ENCODE measurements around the gene OR6M1. TPM values are rescaled to one million over a fixed set of nuclear protein-coding genes. Genes with fewer than 3 reads are reported as not detected.

The OR6M1 gene
- total and polyA plus RNA-seq, 2 donors from 2014 or later, result not detected

GRCh38 chr11:123838199-123838598 is 32.0 kb upstream of the OR6M1 start:
- intact Hi-C loops (cut with DNase I), result no loop called here
- Histone ChIP-seq H3K9me3 (ENCODE audit: control insufficient read depth in 2 of 3, insufficient read depth in 1 of 3, low read length in 3 of 3) (no peaks in the 10 kb centered on the region), H3K27ac (ENCODE audit: low read depth in 2 of 2, low read length in 2 of 2) (no peak overlapping the region), H3K4me1 (ENCODE audit: control insufficient read depth in 2 of 3, insufficient read depth in 2 of 3, low read depth in 1 of 3, low read length in 3 of 3) (no peaks in the 10 kb centered on the region), H3K4me3 (ENCODE audit: low read length in 3 of 3) (no peak overlapping the region), H3K9ac (ENCODE audit: low read length in 3 of 3) (no peak overlapping the region), H3K27me3 (ENCODE audit: control insufficient read depth, insufficient read depth, low read length) (no peaks in the 10 kb centered on the region), H3K36me3 (ENCODE audit: control insufficient read depth in 2 of 3, insufficient read depth in 3 of 3, low read length in 3 of 3) (no peaks in the 10 kb centered on the region)
- TF ChIP-seq, protein P1, sequence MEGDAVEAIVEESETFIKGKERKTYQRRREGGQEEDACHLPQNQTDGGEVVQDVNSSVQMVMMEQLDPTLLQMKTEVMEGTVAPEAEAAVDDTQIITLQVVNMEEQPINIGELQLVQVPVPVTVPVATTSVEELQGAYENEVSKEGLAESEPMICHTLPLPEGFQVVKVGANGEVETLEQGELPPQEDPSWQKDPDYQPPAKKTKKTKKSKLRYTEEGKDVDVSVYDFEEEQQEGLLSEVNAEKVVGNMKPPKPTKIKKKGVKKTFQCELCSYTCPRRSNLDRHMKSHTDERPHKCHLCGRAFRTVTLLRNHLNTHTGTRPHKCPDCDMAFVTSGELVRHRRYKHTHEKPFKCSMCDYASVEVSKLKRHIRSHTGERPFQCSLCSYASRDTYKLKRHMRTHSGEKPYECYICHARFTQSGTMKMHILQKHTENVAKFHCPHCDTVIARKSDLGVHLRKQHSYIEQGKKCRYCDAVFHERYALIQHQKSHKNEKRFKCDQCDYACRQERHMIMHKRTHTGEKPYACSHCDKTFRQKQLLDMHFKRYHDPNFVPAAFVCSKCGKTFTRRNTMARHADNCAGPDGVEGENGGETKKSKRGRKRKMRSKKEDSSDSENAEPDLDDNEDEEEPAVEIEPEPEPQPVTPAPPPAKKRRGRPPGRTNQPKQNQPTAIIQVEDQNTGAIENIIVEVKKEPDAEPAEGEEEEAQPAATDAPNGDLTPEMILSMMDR (IDR thresholded peaks at IDR 0.05; ENCODE audit: borderline replicate concordance, extremely low read depth, insufficient read depth), result no peak
- no peak for FAIRE-seq
- no peak for DNase-seq

DNA sequence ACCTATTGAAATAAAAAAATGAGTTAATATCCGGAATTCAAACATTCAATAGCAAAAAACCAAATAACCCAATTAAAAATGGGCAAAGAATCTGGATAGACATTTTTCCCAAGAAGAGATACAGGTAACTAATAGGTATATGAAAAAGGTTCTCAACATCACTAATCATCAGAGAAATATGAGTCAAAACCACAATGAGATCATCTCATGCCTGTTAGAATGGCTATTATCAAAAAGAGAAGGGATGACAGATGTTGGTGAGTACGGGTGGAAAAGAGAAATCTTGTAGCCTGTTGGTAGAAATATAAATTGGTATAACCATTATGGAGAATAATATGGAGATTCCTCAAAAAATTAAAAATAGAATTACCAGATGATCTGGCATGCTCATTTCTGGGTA is 26.9 kb upstream of the OR6M1 start:
- intact Hi-C loops (cut with DNase I), result no loop called here
- Histone ChIP-seq H3K4me1 (ENCODE audit: control insufficient read depth in 2 of 3, insufficient read depth in 2 of 3, low read depth in 1 of 3, low read length in 3 of 3) (no peaks in the 10 kb centered on the region), H3K9ac (ENCODE audit: low read length in 3 of 3) (no peak overlapping the region), H3K9me3 (ENCODE audit: control insufficient read depth in 2 of 3, insufficient read depth in 1 of 3, low read length in 3 of 3) (no peaks in the 10 kb centered on the region), H3K4me3 (ENCODE audit: low read length in 3 of 3) (no peak overlapping the region), H3K27me3 (ENCODE audit: control insufficient read depth, insufficient read depth, low read length) (no peaks in the 10 kb centered on the region), H3K27ac (ENCODE audit: low read depth in 2 of 2, low read length in 2 of 2) (no peak overlapping the region), H3K36me3 (ENCODE audit: control insufficient read depth in 2 of 3, insufficient read depth in 3 of 3, low read length in 3 of 3) (no peaks in the 10 kb centered on the region)
- DNase-seq (no peak), FAIRE-seq (no peak)
- TF ChIP-seq, protein P1 (IDR thresholded peaks at IDR 0.05; ENCODE audit: borderline replicate concordance, extremely low read depth, insufficient read depth), result no peak

GRCh38 chr11:123829745-123830144 is 23.6 kb upstream of the OR6M1 start:
- no peaks in the 10 kb centered on the region for H3K36me3 ChIP-seq (ENCODE audit: control insufficient read depth in 2 of 3, insufficient read depth in 3 of 3, low read length in 3 of 3)
- no peak overlapping the region for H3K9ac ChIP-seq (ENCODE audit: low read length in 3 of 3)
- TF ChIP-seq, protein P1 (IDR thresholded peaks at IDR 0.05; ENCODE audit: borderline replicate concordance, extremely low read depth, insufficient read depth), result no peak
- no peaks in the 10 kb centered on the region for H3K9me3 ChIP-seq (ENCODE audit: control insufficient read depth in 2 of 3, insufficient read depth in 1 of 3, low read length in 3 of 3)
- FAIRE-seq (no peak), DNase-seq (peak in 1 of 5 donors; percentile 48)
- no peaks in the 10 kb centered on the region for H3K27me3 ChIP-seq (ENCODE audit: control insufficient read depth, insufficient read depth, low read length)
- H3K4me3 ChIP-seq (ENCODE audit: low read length in 3 of 3), result no peak overlapping the region
- H3K27ac ChIP-seq (ENCODE audit: low read depth in 2 of 2, low read length in 2 of 2), result no peak overlapping the region
- intact Hi-C loops (cut with DNase I), result no loop called here
- no peaks in the 10 kb centered on the region for H3K4me1 ChIP-seq (ENCODE audit: control insufficient read depth in 2 of 3, insufficient read depth in 2 of 3, low read depth in 1 of 3, low read length in 3 of 3)

DNA sequence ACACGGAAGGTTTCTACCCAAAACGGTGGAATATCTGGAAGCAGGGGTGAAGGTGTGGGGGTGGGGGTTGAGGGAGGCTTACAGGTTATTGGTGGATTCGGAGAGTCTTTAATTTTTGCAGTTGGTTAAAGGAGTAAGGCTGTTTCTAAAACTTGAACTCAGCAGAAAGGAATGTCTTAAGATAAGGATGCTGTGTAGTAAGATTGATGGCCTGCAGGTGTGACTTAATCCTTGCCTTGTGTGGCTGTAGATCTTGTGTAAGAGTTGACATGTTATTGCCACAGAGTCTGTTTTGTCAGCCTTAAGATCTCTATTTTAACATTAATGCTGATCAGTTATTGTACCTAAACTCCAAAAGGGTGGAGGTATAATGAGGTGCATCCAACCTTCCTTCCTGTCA is 16.4 kb upstream of the OR6M1 start:
- Histone ChIP-seq H3K4me3 (ENCODE audit: low read length in 3 of 3) (no peak overlapping the region), H3K9ac (ENCODE audit: low read length in 3 of 3) (no peak overlapping the region), H3K9me3 (ENCODE audit: control insufficient read depth in 2 of 3, insufficient read depth in 1 of 3, low read length in 3 of 3) (no peaks in the 10 kb centered on the region), H3K4me1 (ENCODE audit: control insufficient read depth in 2 of 3, insufficient read depth in 2 of 3, low read depth in 1 of 3, low read length in 3 of 3) (no peaks in the 10 kb centered on the region), H3K36me3 (ENCODE audit: control insufficient read depth in 2 of 3, insufficient read depth in 3 of 3, low read length in 3 of 3) (no peaks in the 10 kb centered on the region), H3K27me3 (ENCODE audit: control insufficient read depth, insufficient read depth, low read length) (no peaks in the 10 kb centered on the region), H3K27ac (ENCODE audit: low read depth in 2 of 2, low read length in 2 of 2) (no peak overlapping the region)
- intact Hi-C loops (cut with DNase I), result no loop called here
- DNase-seq (peak in 2 of 5 donors; percentile 44 to 59), FAIRE-seq (no peak)
- TF ChIP-seq, protein P1 (IDR thresholded peaks at IDR 0.05; ENCODE audit: borderline replicate concordance, extremely low read depth, insufficient read depth), result no peak

Data from kidney (tissue), 14 donors.